NCI-H187 treated with DMSO at 0.1 percent for 48 hours (cell line): Measurements from ENCODE around the gene DCAF6.
"Not testable (repeated sequence)": the region's sequence is repeated elsewhere in the genome, so short reads cannot be mapped to it uniquely, and the experiment has no call there.

Source experiments
- DNase-seq: peaks from one replicate; lab custom pipeline; 2025; lab: John Stamatoyannopoulos, UW

DCAF6 gene

GRCh38 chr1:167924543-167925231 is 11.8 kb upstream of the DCAF6 start:
- no peak for DNase-seq

- DNase-seq = no peak
Measured at GRCh38 chr1:167926486-167926997, 9.9 kb upstream of the DCAF6 start.

- DNase-seq = no peak
Measured at GRCh38 chr1:167927046-167927754, 9.3 kb upstream of the DCAF6 start.

DNA sequence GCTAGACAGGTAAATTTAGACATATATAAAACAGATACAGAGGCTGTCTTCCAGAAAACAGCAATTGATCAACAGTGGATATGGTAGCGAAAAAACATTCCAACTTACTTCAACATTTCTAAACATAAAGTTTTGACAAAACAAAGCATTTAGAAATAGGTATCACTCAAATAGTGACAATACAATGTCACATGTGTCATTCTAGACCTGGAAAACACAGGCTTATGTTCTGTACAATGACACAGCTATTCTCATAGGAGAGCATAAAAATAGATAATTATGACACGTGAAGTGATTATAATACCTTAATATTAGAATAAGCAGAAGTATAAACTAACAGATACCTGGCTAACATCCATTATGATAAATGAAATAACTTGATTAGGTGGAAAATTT is 8.0 kb upstream of the DCAF6 start:
- no peak for DNase-seq

GRCh38 chr1:167928919-167929318 is 7.6 kb upstream of the DCAF6 start:
- DNase-seq = not testable (repeated sequence)

GRCh38 chr1:167929725-167930124 is 6.8 kb upstream of the DCAF6 start:
- no peak for DNase-seq

GRCh38 chr1:167933788-167934187 is 2.7 kb upstream of the DCAF6 start:
- DNase-seq = no peak

DNA sequence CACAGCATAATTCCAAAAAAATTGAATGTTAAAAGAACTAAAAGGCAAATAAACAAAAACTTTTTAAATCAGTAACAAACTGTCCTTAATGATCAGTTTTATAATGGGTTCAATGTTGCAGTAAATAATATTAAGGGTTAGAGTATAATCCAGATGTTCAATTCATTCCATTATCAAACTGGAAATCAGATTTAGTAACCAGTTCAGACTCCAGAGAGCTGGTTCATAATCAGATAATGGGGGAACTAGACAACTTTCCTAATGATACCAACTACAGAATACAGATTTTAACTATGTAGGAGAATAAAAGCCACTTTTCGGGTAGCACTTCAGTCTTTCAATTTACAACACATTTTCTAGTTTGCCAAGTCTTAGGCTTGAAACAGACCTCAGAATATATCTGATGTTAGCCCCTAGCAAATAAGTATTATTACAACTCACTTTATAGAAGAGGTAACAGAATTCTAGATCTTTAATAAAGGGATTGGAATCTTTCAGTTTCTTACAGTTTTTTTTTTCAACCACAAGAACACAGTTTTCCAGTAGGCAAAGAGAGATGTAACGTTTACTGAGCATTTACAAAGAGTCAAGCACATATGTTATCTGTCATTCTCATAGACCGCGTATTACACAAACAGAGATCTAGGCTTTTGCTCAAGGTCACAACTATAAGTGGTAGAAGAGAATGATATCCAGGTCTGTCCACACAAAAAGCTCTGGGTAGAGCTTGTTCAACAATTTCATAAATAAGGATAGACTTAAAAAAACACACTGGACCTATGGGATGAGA is 1.9 kb upstream of the DCAF6 start:
- DNase-seq = no peak

DNA sequence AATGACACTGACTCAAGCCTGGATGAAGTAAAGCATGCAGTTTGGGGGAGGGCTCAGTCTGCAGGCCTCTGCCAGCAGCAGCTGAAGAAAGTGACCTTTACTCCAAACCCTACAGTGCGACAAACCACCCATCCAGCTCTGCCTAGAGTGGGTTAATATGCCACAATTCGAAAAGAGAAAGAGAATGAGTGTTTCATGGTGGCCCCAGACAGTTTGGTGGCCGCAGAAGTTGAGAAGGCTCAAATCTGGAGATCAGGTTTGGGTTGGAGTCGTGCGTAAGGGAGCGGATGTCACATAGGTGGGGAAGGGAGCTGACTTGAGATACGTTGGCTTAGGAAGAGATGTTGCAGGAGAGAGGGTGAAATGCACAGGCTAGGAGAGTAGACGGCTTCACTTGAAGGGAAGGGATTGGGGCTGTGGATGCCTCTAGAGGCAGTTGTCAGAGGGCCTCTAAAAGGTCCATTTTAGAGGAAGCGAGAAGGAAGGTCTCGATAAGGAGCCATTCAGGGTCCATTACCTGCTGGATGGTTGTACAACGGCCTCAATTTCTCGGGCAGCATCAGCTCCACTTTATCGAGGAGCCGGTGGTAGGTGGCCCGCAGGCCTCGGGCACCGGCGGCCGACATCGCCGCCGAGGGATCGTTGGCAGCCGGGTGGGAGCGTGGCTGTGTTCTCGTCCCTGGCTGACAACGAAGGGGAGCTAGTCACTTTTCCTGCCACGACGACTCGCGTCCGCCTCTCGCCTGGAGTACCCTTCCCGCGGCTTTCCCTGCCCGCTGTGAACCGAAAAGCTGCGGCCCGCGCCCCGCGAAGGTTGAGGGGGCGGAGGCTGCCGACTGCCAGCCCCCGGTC is 1.0 kb upstream of the DCAF6 start:
- DNase-seq = peak; percentile 51

DNA sequence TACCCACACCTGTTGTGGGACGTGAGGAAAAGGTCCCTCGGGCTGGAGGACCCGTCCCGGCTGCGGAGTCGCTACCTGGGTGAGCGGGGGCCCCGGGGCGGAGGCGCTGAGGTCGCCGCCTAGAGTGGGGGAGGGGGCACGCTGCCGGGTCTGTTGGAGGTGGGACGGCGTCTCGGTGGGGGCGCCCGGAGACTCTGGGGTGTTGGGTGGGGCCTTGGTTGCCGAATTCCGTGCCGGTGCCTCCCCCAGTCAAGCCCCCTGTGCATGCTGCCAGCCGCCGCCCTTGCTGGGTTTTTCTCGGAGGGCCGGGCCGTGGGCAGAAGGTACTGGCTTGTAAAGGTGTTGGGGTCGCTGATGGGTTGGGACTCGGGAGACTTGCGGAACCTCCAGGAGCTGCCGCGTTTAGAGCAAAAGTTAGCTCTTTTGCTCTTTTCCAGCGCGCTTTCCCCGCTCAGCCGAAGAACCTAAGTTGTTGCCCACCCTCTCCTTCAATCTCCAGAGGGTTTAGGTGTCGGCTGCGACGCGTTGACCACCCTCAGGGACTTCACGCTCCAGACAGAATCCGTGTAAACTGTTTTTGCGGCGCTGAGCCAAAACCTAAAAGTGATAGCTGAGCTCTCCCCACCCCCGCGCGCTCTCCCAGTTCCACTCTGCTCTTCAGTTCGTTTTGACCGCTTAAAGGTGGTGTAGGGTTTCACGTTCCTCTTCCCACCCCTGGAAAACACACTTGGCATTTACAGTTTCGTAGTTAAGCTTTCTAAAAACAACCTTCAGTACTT is 636 bp downstream of the DCAF6 start, which contains the start of gene MPC2:
Gene MPC2 (minus strand): TSS at position 143 of the 779 bp plus-strand sequence. CDS start 1,231 bp downstream, outside the sequence.
- DNase-seq = peak; percentile 84

GRCh38 chr1:167937709-167938010 is 1.2 kb downstream of the DCAF6 start:
- DNase-seq = no peak

GRCh38 chr1:167938080-167938636 is 1.7 kb downstream of the DCAF6 start:
- DNase-seq = peak; percentile 54

DNA sequence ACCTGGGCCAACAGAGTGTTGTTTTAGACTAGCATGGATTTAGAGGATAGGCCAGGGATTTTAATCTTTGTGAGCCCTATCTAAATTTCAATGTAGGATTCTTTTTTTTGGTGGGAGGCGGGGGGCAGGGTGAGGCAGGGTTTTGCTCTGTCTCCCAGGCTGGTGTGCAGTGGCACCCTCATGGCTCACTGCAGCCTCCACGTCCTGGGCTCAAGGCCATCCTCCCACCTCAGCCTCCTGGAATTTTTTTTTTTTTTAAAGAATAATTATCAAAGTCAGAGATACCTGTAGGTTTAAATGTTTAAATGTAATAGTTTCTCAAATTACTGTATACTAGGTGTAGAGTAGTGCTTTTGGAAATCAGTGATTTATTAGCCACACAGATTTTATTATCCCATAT is 3.8 kb downstream of the DCAF6 start:
- no peak for DNase-seq

- DNase-seq = no peak
Measured at GRCh38 chr1:167943541-167943940, 7.1 kb downstream of the DCAF6 start.

GRCh38 chr1:167947733-167948132 is 11.2 kb downstream of the DCAF6 start:
- DNase-seq = no peak

GRCh38 chr1:167949785-167950184 is 13.3 kb downstream of the DCAF6 start:
- DNase-seq = no peak

- no peak for DNase-seq
Measured at GRCh38 chr1:167950569-167950968, 14.1 kb downstream of the DCAF6 start.

DNA sequence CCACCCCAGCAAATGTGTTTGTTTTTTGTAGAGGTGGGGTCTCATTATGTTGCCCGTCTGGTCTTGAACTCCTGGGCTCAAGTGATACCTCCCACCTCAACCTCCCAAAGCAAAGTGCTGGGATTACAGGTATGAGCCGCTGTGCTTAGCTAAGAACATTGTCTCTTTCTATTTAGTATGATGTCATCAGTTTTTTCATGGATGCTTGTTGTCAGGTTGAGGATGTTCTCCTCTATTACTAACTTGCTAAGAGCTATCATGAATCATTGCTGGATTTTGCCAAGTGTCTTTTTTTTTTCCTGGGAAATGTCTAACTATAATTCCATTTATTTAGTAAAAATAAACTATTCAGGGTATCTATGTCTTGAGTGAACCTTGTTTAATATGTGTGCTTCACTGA is 19.4 kb downstream of the DCAF6 start:
- DNase-seq = no peak

DNA sequence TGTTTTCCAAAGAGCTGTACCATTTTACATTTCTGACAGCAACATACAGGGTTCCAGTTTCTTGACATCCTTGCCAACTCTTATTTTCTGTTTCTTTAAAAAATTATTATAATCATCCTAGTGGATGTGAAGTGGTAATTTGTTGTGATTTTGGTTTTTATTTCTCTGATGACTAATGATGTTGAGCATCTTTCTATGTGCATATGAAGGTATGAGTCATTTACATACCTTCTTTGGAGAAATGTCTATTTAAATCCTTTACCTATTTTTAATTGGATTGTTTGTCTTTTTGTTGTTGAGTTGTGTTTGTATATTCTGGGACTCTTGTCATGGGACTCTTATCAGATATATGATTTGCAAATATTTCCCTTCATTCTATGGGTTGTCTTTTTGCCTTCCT is 21.2 kb downstream of the DCAF6 start:
- no peak for DNase-seq

GRCh38 chr1:167964646-167965045 is 28.2 kb downstream of the DCAF6 start:
- DNase-seq = no peak

GRCh38 chr1:167966050-167966449 is 29.6 kb downstream of the DCAF6 start:
- DNase-seq = no peak
